Iris pigment epithelial cell (primary cell): Measurements from ENCODE around the gene CD163L1.
"Not testable (repeated sequence)": the region's sequence is repeated elsewhere in the genome, so short reads cannot be mapped to it uniquely, and the experiment has no call there.

Experiments
- DNase-seq: peaks from one replicate; pipeline ENCODE4 v3.0.0-alpha.2; 2011; ENCODE audit warnings: low read depth

CD163L1 gene

GRCh38 chr12:7444076-7444475, at the start of gene CD163L1:
CD163L1 (minus strand) TSS chr12:7444153; CDS start chr12:7444127, 26 bp downstream.
- DNase-seq = no peak

DNA sequence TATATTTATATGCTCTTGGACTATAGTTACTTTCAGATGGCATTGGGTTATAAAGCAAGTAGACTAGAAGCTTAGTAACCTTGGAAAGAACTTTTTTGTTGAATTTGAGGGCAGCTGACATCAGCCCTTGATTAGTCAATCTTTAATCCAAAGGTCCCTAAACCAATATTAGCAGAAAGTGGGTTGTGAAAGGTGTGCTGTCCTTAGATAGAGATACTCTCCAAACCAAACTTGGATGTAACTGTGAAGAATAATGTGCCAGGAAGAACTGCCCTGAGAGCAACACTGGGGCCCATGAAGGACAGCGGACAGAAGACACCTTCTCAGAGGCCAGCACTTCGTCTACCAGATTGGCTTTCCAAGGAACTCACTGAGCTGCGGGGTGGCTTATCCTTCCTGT, 49.1 kb upstream of the CD163L1 start:
- DNase-seq = no peak

DNA sequence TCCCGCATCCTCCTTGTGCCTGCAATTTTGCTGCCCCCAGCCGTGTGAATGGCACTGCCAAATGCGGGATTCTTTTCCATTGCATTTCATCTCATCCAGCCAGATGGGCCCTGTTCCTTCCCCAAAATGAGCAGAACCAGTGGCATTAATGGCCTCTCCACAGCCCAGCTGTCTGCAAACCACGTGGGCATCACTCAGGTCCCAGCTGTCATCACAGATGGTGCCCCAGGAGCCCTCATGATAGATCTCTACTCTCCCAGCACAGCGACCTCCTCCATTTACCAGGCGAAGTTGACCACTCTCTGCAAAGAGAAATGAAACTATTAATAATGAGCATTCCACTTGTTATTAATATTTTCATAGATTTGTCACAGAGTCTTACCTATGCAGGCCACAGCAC, 42.6 kb upstream of the CD163L1 start:
- no peak for DNase-seq

GRCh38 chr12:7485095-7485494, 41.1 kb upstream of the CD163L1 start:
- no peak for DNase-seq

DNA sequence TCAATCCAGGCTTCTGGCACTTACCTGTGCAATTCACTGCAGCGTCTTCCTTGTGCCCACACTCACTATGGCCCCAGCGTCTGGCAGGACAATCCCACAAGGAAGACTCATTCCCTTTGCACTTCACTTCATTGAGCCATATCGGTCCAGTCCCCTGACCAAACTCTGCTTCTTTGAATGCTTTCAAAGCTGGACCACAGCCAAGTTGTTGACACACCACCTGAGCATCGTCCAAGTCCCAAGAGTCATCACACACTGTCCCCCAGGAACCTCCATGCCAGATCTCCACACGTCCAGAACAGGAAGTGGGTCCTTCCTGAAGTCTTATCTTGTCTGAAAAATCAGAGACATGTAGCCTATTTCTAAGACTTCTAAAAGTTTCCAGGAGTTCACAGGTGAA, 39.4 kb upstream of the CD163L1 start:
- no peak for DNase-seq

- no peak for DNase-seq
Measured at GRCh38 chr12:7479771-7480170, 35.8 kb upstream of the CD163L1 start.

- DNase-seq = no peak
Measured at GRCh38 chr12:7472060-7472459, 28.1 kb upstream of the CD163L1 start.

DNA sequence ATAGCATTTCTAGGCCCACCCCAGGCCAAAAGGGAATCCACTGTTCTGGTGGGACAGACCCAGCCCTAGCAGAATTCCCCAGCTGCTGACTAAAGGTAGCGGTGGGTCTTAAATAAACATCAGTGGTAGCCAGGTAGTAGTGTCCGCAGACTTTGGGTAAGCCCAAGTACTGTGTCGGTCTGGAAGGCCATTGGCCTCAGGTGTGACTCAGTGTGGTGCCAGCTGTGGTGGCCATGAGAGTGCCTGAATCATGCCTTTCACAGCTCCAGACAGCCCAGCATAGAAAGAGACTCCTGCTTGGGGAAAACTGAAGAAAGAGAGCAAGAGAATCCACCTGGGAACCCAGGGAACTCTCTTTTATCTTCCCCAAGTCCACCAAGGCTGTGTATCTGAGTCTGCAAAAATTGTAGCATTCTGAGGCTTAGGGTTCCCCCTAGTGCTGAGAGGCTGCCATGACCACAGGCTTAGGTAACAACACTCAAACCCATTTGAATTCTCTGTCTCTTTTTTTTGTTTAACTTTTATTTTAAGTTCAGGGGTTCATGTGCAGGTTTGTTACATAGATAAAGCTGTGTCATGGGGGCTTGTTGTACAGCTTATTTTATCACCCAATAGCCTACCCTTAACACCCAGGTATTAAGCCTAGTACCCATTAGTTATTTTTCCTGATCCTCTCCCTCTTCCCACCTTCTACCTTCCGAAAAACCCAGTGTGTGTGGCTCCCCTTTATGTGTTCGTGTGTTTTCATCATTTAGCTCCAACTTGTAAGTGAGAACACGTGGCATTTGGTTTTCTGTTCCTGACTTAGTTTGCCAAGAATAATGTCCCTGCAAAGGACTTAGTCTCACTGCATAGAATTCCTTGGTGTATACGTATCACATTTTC, 16.7 kb upstream of the CD163L1 start:
- peak; percentile 55 for DNase-seq

DNA sequence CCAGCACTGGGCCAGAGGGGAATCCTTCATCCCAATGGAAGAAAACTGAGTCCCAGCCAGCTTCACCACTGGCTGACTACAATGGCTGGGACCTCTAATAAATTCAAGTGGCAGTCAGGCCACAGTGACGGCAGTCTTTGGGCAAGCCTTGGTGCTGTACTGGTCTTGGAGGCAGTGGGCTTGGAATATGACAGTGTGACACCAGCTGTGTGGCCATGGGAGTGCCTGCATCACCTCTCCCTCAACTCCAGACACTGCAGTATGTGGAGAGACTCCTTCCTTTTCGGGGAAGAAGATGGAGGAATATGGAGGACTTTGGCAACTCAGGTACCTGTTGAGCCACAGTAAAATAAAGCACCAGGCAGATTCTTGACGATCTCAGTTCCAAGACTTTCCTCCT, 16.0 kb upstream of the CD163L1 start:
- no peak for DNase-seq

DNA sequence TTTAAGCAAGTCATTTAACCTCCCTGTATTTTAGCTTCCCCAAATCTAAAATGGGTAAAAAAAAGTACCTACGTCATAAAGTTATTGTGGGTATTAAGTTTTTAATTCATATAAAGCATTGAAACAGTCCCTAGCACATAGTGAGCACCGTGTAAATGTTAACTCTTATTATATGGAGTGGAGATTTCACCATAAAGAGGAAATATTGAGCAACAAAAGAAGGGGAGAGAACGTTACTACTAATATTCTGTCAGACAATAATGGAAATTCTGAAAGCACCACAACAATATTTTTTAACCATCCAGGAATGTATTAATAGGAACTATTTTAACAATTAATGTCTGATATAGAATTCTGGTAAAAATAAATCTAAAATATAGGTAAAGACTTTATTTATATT, 7.8 kb upstream of the CD163L1 start:
- DNase-seq = no peak

GRCh38 chr12:7450667-7451066, 6.7 kb upstream of the CD163L1 start:
- DNase-seq = no peak

GRCh38 chr12:7448099-7448498, 4.1 kb upstream of the CD163L1 start:
- no peak for DNase-seq

GRCh38 chr12:7444537-7444936, 584 bp upstream of the CD163L1 start:
- DNase-seq = no peak

DNA sequence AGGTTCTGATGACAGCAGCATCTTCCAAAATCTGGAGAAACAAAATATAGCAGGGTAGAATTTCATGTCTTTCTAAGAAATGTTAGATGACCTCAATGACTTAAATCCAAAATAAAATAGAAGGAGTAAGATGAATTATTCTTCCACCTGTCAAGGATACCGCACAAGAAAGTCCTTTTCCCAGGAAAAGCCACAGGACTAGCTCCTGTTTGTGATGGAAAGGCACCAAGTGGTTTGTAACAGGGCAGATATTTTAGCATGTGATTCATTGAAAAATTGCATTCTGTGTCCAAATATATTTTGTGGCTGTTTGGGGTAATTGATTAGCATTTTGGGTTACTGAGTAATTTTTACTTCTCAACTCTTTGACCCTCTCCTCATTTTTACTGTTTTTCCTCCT, 2.7 kb downstream of the CD163L1 start:
- DNase-seq = no peak

GRCh38 chr12:7439579-7440505, 4.1 kb downstream of the CD163L1 start:
- peak; percentile 79 for DNase-seq

GRCh38 chr12:7438291-7438995, 5.5 kb downstream of the CD163L1 start:
- DNase-seq = not testable (repeated sequence)

- DNase-seq = not testable (repeated sequence)
Measured at GRCh38 chr12:7437494-7437893, 6.5 kb downstream of the CD163L1 start.

GRCh38 chr12:7434670-7435069, 9.3 kb downstream of the CD163L1 start:
- DNase-seq = no peak

- DNase-seq = peak; percentile 71
Measured at GRCh38 chr12:7433276-7433822, 10.6 kb downstream of the CD163L1 start.

DNA sequence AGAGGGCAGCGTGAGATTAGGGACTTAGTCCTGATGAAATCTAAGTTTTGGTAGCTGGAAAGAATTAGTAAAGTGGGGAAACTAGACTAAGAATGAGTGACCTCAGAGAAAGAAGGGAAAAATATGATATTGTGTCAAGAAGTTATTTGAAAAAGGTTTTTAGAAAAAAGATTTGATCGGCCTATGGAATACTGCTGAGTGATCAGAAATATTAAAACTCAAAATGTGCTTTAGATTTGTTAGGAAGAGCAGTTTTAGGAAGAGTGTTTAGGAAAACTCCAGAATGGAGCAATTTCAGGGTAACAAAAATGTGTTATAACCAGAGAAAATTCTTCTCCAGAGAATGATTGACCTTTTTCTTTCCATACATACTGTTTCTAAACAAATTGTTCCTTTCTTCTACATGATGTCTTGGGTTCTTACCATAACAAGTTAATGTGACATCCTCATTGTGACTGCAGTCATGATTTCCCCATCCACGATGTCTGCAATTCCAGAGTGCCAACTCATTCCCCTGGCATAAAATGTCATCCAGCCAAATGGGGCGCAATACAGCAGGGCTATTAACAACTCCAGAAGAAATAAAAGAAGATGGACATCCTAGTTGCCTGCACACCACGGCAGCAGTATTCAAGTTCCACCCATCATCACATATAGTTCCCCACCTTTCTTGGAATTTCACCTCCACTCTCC, 11.8 kb downstream of the CD163L1 start:
- DNase-seq = no peak

- no peak for DNase-seq
Measured at GRCh38 chr12:7411343-7411742, 32.6 kb downstream of the CD163L1 start.
